Spleen (tissue), 7 donors: ENCODE results near the gene CD99.

ENCODE experiments used
- POLR2AphosphoS5 ChIP-seq, 3 donors: sonication (generic); formaldehyde crosslinking; IDR thresholded peaks; one replicate each; pipeline ENCODE4 v1.5.1; 2017; ENCODE audit warnings: antibody characterized with exemption in 3 of 3
- TF ChIP-seq, protein P1 (sequence below), 11 experiments: fragments of 200-600 bp in 7 of 11; fragments of 450-650 bp in 4 of 11; sonication (generic) in 4 of 11; IDR thresholded peaks in 8 of 11; conservative IDR thresholded peaks in 3 of 11; 1 replicate in 7 of 11; 2 replicates in 4 of 11; pipeline versions ENCODE4 v1.4.0 to v1.8.0; 2016 to 2021; ENCODE audit warnings: antibody characterized with exemption in 11 of 11, inconsistent platforms in 4 of 11, mild to moderate bottlenecking in 1 of 11
- donor health status: DM: no; HTN: no; CAD: no; lungs with moderate emphysema.
- donor health status: DM: no; HTN: no; CAD: no.
- donor health status: DM: no; HTN: no; CAD: no.

DNA sequence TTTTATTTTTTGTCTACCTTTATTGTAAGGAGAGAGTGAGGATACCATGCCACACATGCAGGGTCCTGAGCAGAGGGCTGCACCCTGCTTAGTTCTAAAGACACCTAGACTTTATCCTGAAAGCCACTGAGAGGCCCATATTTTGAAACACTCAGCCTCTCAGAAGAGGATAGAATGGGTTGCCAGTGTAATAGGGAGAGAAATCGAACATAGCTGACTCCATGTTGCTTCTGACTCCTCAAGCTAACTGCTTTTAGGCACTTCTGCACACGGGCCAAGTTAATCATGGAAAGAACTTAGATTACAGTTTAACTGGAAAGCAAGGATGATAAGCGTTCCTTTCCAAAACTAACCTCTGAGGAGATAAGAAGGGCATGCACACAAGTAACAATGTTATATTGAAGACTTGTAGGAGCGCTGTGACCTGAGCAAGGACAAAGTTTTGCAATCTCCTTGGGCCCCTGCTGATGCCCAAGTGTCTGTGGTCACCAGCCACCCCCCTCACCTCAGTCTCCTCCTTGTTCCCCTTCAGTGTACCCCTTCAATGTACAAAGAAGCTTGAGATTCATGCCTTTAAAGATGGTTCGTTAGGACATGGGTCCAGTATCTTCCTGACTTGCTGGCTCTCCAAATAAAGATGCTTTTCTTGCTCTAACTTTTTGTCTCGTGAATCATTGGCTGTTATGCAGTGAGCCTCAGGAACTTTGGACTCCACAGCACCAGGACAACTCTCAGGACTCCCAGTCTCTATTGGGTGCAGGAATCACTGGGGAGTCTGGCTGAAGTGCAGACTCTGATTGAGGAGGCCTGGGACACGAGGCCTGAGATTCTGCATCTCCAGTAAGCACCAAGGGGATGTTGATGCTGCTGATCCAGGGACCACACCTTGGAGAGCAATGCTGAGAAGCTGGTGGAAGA is 25.4 kb upstream of the CD99 start:
- TF ChIP-seq, protein P1, sequence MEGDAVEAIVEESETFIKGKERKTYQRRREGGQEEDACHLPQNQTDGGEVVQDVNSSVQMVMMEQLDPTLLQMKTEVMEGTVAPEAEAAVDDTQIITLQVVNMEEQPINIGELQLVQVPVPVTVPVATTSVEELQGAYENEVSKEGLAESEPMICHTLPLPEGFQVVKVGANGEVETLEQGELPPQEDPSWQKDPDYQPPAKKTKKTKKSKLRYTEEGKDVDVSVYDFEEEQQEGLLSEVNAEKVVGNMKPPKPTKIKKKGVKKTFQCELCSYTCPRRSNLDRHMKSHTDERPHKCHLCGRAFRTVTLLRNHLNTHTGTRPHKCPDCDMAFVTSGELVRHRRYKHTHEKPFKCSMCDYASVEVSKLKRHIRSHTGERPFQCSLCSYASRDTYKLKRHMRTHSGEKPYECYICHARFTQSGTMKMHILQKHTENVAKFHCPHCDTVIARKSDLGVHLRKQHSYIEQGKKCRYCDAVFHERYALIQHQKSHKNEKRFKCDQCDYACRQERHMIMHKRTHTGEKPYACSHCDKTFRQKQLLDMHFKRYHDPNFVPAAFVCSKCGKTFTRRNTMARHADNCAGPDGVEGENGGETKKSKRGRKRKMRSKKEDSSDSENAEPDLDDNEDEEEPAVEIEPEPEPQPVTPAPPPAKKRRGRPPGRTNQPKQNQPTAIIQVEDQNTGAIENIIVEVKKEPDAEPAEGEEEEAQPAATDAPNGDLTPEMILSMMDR (IDR thresholded peaks at IDR 0.05 in 8 of 11, conservative IDR thresholded peaks at IDR 0.05 in 3 of 11): no peak
- TF ChIP-seq POLR2AphosphoS5 (IDR thresholded peaks at IDR 0.05): no peak
